KMS-11 (cell line): ENCODE measurements around the gene FGF14.

Experiments used
- H2AFZ ChIP-seq: fragments of 200-600 bp; sonication (generic); 2 replicates; pipeline ENCODE4 v1.6.1; 2016; ENCODE audit warnings: antibody characterized with exemption, mixed run types, low read depth
- H3K27ac ChIP-seq: fragments of 200-600 bp; sonication (generic); 2 replicates; pipeline ENCODE4 v1.6.1; 2016; ENCODE audit warnings: mild to moderate bottlenecking, mixed run types
- H3K27me3 ChIP-seq: fragments of 200-600 bp; sonication (generic); 2 replicates; pipeline ENCODE4 v1.6.1; 2017; ENCODE audit warnings: mild to moderate bottlenecking, low read depth, mixed run types, moderate library complexity; ENCODE audit not compliant: insufficient read depth
- H3K36me3 ChIP-seq: fragments of 200-600 bp; sonication (generic); 2 replicates; pipeline ENCODE4 v1.6.1; 2017; ENCODE audit warnings: mild to moderate bottlenecking, mixed run types; ENCODE audit not compliant: insufficient read depth
- H3K4me1 ChIP-seq: fragments of 200-600 bp; sonication (generic); 2 replicates; pipeline ENCODE4 v1.6.1; 2016; ENCODE audit warnings: mild to moderate bottlenecking, low read depth, mixed run types; ENCODE audit not compliant: poor library complexity, severe bottlenecking
- H3K4me2 ChIP-seq: fragments of 200-600 bp; sonication (generic); 2 replicates; pipeline ENCODE4 v1.7.0; 2016; ENCODE audit warnings: mild to moderate bottlenecking, mixed run types
- H3K4me3 ChIP-seq: fragments of 200-600 bp; sonication (generic); IDR thresholded peaks from 2 replicates; pipeline ENCODE4 v1.6.1; 2017; ENCODE audit warnings: low read depth, low read length, mixed read lengths; ENCODE audit not compliant: insufficient read depth
- H3K79me2 ChIP-seq: fragments of 200-600 bp; sonication (generic); 2 replicates; pipeline ENCODE4 v1.6.1; 2016; ENCODE audit warnings: low read depth, mixed run types; ENCODE audit not compliant: insufficient read depth
- H3K9ac ChIP-seq: fragments of 200-600 bp; sonication (generic); 2 replicates; pipeline ENCODE4 v1.6.1; 2016; ENCODE audit warnings: mild to moderate bottlenecking, mixed run types
- H4K20me1 ChIP-seq: fragments of 200-600 bp; sonication (generic); 2 replicates; pipeline ENCODE4 v1.6.1; 2016; ENCODE audit warnings: mild to moderate bottlenecking, mixed run types; ENCODE audit not compliant: insufficient read depth
- TF ChIP-seq, protein P1 (sequence below): fragments of 200-600 bp; sonication (generic); conservative IDR thresholded peaks from 2 replicates; pipeline ENCODE4 v1.6.1; 2017; ENCODE audit warnings: low read depth, mild to moderate bottlenecking, antibody characterized with exemption, low read length, moderate library complexity, mixed read lengths

FGF14 gene

DNA sequence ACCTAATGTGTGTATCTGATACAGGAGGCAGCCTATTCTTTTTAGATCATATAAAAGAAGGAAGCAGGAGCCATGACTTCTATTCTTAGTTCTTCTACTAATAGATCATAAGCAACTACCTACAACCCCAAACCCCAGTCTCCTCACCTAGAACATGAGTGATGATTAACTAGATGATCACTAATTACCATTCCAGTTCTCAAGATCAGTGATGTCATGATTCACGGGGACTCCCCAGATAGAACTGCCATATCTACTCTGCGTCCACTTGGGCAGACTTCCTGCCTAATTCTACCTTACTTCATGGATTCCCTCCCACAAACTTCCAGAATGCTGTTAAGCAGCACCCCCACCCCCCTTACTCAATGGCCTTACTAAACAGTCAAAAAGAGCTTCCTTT is 380.1 kb downstream of the FGF14 start:
- Histone ChIP-seq H3K9ac (no peak overlapping the region), H4K20me1 (no peaks in the 10 kb centered on the region), H2AFZ (no peak overlapping the region), H3K4me2 (no peak overlapping the region), H3K79me2 (no peaks in the 10 kb centered on the region), H3K27ac (no peak overlapping the region), H3K27me3 (no peaks in the 10 kb centered on the region), H3K4me1 (no peaks in the 10 kb centered on the region), H3K4me3 (no peak overlapping the region), H3K36me3 (no peaks in the 10 kb centered on the region)
- TF ChIP-seq, protein P1, sequence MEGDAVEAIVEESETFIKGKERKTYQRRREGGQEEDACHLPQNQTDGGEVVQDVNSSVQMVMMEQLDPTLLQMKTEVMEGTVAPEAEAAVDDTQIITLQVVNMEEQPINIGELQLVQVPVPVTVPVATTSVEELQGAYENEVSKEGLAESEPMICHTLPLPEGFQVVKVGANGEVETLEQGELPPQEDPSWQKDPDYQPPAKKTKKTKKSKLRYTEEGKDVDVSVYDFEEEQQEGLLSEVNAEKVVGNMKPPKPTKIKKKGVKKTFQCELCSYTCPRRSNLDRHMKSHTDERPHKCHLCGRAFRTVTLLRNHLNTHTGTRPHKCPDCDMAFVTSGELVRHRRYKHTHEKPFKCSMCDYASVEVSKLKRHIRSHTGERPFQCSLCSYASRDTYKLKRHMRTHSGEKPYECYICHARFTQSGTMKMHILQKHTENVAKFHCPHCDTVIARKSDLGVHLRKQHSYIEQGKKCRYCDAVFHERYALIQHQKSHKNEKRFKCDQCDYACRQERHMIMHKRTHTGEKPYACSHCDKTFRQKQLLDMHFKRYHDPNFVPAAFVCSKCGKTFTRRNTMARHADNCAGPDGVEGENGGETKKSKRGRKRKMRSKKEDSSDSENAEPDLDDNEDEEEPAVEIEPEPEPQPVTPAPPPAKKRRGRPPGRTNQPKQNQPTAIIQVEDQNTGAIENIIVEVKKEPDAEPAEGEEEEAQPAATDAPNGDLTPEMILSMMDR = no peak

DNA sequence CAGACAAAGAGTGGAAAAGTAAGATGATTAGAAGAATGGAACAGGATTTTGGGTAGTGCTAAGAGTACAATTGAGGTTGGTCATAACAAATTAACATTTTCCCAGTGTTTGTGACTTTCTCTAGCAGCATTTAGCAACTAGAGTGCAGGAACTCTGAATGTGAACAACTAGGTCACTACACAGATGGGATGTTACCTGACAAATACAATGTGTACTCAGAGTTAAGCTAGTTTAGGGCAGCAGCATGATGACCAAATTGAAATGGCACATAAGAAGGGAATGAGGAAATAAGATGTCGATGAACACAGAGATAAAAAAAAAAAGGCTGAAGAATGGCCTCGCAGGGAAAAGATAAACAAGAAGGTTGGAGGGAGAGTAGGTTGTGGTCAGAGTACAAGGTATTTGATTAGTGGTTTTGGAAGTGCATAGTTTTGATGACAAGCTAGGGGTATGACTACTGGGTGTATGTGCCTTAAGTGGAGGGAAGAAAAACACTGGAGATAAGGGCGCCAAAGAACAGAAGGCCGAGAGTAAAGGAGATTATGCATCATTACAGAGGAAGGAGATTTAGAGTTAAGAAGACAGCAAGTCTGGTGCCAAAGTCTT is 381.1 kb downstream of the FGF14 start:
- no peak overlapping the region for H3K27ac ChIP-seq
- no peak overlapping the region for H2AFZ ChIP-seq
- H3K79me2 ChIP-seq = no peaks in the 10 kb centered on the region
- H3K4me1 ChIP-seq = no peaks in the 10 kb centered on the region
- H4K20me1 ChIP-seq = no peaks in the 10 kb centered on the region
- no peak overlapping the region for H3K4me2 ChIP-seq
- TF ChIP-seq, protein P1 = no peak
- no peaks in the 10 kb centered on the region for H3K36me3 ChIP-seq
- H3K4me3 ChIP-seq = no peak overlapping the region
- H3K27me3 ChIP-seq = no peaks in the 10 kb centered on the region
- H3K9ac ChIP-seq = no peak overlapping the region

DNA sequence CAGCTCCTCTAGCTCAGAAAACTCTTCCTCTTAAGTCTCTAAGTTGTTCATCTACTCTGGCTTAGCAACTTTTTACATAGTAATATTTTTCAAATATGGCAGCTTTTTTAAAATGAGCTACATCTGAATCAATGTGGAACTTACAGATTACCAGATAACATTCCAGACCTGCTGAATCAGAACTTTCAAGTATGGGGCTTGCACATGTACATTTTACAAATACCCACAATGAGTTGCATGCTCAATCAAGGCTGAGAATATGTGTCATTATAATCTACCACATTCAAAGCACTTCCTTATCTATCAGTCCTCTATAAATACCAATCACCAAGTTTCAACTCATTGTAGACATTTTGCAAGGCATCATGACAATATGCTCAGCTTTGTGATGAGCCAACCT is 383.1 kb downstream of the FGF14 start:
- H3K9ac ChIP-seq = no peak overlapping the region
- no peak overlapping the region for H3K27ac ChIP-seq
- H3K27me3 ChIP-seq = no peaks in the 10 kb centered on the region
- H2AFZ ChIP-seq = no peak overlapping the region
- TF ChIP-seq, protein P1 = no peak
- H3K4me3 ChIP-seq = no peak overlapping the region
- no peaks in the 10 kb centered on the region for H3K36me3 ChIP-seq
- no peak overlapping the region for H3K4me2 ChIP-seq
- no peaks in the 10 kb centered on the region for H3K79me2 ChIP-seq
- no peaks in the 10 kb centered on the region for H4K20me1 ChIP-seq
- no peaks in the 10 kb centered on the region for H3K4me1 ChIP-seq

DNA sequence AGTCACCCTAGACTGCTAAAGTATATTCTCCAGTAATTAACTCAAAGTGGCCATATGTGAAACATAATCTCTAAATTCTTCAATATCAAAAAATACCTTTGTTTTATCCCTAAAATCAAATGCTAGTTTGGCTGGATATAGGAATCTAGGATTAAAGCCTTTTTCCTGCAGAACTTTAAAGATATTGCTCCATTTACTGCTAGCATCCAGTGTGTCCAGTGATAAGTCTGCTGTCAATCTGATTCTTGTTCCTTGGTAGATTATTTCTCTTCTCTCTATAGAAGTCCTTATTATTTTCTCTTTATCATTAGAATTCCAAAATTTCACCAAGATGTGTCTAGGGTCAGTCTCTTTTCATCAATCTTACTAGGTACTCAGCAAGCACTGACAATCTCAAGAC is 384.6 kb downstream of the FGF14 start:
- Histone ChIP-seq H3K79me2 (no peaks in the 10 kb centered on the region), H3K4me2 (no peak overlapping the region), H3K27ac (no peak overlapping the region), H3K9ac (no peak overlapping the region), H3K36me3 (no peaks in the 10 kb centered on the region), H3K4me1 (no peaks in the 10 kb centered on the region), H3K27me3 (no peaks in the 10 kb centered on the region), H2AFZ (no peak overlapping the region), H4K20me1 (no peaks in the 10 kb centered on the region), H3K4me3 (no peak overlapping the region)
- TF ChIP-seq, protein P1 = no peak
